Measurements from ENCODE around the gene USP17L27. TPM values are rescaled to one million over a fixed set of nuclear protein-coding genes. Genes with fewer than 3 reads are reported as not detected.
"Not testable (repeated sequence)": the region's sequence is repeated elsewhere in the genome, so short reads cannot be mapped to it uniquely, and the experiment has no call there.

Gene USP17L27, protein sequence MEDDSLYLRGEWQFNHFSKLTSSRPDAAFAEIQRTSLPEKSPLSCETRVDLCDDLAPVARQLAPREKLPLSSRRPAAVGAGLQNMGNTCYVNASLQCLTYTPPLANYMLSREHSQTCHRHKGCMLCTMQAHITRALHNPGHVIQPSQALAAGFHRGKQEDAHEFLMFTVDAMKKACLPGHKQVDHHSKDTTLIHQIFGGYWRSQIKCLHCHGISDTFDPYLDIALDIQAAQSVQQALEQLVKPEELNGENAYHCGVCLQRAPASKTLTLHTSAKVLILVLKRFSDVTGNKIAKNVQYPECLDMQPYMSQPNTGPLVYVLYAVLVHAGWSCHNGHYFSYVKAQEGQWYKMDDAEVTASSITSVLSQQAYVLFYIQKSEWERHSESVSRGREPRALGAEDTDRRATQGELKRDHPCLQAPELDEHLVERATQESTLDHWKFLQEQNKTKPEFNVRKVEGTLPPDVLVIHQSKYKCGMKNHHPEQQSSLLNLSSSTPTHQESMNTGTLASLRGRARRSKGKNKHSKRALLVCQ
- total RNA-seq (not detected), polyA plus RNA-seq (ENCODE audit: insufficient read length in 2 of 2) (not detected)
- long read RNA-seq, donor 1 = 0 reads
- long read RNA-seq, donor 2 = 0 reads
- long read RNA-seq, donor 3 = 0 reads
- long read RNA-seq, donor 4 = 0 reads

DNA sequence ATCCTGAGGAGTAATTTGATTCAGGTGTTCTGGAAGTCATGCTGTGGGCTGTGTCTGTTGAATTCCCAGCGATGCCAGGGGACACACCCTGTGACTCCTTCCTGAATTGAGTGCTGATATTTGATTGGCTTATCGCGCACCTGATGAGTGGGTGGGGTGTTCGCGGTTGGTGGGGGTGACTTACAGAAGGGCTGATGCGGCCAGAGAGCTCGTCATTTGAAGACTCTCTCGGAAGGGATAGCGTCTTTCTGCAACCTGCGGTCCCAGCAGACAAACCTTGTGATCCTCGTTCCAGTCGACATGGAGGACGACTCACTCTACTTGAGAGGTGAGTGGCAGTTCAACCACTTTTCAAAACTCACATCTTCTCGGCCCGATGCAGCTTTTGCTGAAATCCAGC lies at the start of gene USP17L27:
USP17L27 (plus strand) TSS at position 301 of the 400 bp plus-strand sequence; CDS start at position 301, 0 bp downstream.
- H3K4me1 ChIP-seq (ENCODE audit: control insufficient read depth, insufficient read depth, low read length); H3K27me3 ChIP-seq (ENCODE audit: control insufficient read depth, insufficient read depth, low read length); H3K27ac ChIP-seq (ENCODE audit: low read depth, low read length); DNase-seq (ENCODE audit: low read depth in 4 of 6, low spot score in 6 of 6); H3K4me3 ChIP-seq (ENCODE audit: low read depth, low read length); H3K9me3 ChIP-seq (ENCODE audit: control insufficient read depth, insufficient read depth, low read length); H3K36me3 ChIP-seq (ENCODE audit: control insufficient read depth, insufficient read depth, low read length): not testable (repeated sequence)
- no CpG with 5 or more reads among the region's 15 CpGs for WGBS (ENCODE audit: insufficient coverage)

DNA sequence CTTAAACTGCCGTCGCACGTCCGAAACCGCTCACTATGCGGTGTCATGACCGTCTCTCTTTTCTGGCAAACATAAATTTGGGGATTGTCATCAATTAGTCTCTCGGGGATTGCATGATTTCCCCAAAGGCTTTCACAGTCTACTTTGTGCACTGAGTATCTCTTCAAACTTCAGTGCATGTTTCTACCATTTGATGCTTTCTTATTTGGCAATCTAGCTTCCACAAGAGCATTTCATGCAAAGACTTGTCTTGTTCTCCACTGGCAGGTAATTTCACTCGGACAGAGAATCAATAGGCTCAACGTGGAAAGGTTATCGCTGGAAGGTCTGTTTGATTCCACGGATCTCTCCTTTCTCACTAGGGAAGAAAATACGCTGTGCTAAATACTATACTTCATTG lies 19.8 kb upstream of the USP17L27 start:
- H3K27me3 ChIP-seq (ENCODE audit: control insufficient read depth, insufficient read depth, low read length); DNase-seq (ENCODE audit: low read depth in 4 of 6, low spot score in 6 of 6); H3K27ac ChIP-seq (ENCODE audit: low read depth, low read length); H3K9me3 ChIP-seq (ENCODE audit: control insufficient read depth, insufficient read depth, low read length); H3K36me3 ChIP-seq (ENCODE audit: control insufficient read depth, insufficient read depth, low read length); H3K4me1 ChIP-seq (ENCODE audit: control insufficient read depth, insufficient read depth, low read length); H3K4me3 ChIP-seq (ENCODE audit: low read depth, low read length): not testable (repeated sequence)
- no CpG with 5 or more reads among the region's 13 CpGs for WGBS (ENCODE audit: insufficient coverage)

DNA sequence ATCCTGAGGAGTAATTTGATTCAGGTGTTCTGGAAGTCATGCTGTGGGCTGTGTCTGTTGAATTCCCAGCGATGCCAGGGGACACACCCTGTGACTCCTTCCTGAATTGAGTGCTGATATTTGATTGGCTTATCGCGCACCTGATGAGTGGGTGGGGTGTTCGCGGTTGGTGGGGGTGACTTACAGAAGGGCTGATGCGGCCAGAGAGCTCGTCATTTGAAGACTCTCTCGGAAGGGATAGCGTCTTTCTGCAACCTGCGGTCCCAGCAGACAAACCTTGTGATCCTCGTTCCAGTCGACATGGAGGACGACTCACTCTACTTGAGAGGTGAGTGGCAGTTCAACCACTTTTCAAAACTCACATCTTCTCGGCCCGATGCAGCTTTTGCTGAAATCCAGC lies 19.1 kb upstream of the USP17L27 start, which contains the start of gene USP17L24:
USP17L24 (plus strand) TSS at position 301 of the 400 bp plus-strand sequence; CDS start at position 301, 0 bp downstream.
- H3K27ac ChIP-seq (ENCODE audit: low read depth, low read length); DNase-seq (ENCODE audit: low read depth in 4 of 6, low spot score in 6 of 6): not testable (repeated sequence)
- no CpG with 5 or more reads among the region's 15 CpGs for WGBS (ENCODE audit: insufficient coverage)

DNA sequence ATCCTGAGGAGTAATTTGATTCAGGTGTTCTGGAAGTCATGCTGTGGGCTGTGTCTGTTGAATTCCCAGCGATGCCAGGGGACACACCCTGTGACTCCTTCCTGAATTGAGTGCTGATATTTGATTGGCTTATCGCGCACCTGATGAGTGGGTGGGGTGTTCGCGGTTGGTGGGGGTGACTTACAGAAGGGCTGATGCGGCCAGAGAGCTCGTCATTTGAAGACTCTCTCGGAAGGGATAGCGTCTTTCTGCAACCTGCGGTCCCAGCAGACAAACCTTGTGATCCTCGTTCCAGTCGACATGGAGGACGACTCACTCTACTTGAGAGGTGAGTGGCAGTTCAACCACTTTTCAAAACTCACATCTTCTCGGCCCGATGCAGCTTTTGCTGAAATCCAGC lies 14.3 kb upstream of the USP17L27 start, which contains the start of gene USP17L25:
USP17L25 (plus strand) TSS at position 301 of the 400 bp plus-strand sequence; CDS start at position 301, 0 bp downstream.
- not testable (repeated sequence) for H3K9me3 ChIP-seq (ENCODE audit: control insufficient read depth, insufficient read depth, low read length); DNase-seq (ENCODE audit: low read depth in 4 of 6, low spot score in 6 of 6); H3K4me1 ChIP-seq (ENCODE audit: control insufficient read depth, insufficient read depth, low read length); H3K4me3 ChIP-seq (ENCODE audit: low read depth, low read length); H3K27me3 ChIP-seq (ENCODE audit: control insufficient read depth, insufficient read depth, low read length); H3K36me3 ChIP-seq (ENCODE audit: control insufficient read depth, insufficient read depth, low read length); H3K27ac ChIP-seq (ENCODE audit: low read depth, low read length)
- no CpG with 5 or more reads among the region's 15 CpGs for WGBS (ENCODE audit: insufficient coverage)

More for the DNA sequence above, 19.1 kb upstream of the USP17L27 start, which contains the start of gene USP17L24:
- not testable (repeated sequence) for H3K27me3 ChIP-seq (ENCODE audit: control insufficient read depth, insufficient read depth, low read length); H3K36me3 ChIP-seq (ENCODE audit: control insufficient read depth, insufficient read depth, low read length); H3K4me3 ChIP-seq (ENCODE audit: low read depth, low read length); H3K9me3 ChIP-seq (ENCODE audit: control insufficient read depth, insufficient read depth, low read length); H3K4me1 ChIP-seq (ENCODE audit: control insufficient read depth, insufficient read depth, low read length)

DNA sequence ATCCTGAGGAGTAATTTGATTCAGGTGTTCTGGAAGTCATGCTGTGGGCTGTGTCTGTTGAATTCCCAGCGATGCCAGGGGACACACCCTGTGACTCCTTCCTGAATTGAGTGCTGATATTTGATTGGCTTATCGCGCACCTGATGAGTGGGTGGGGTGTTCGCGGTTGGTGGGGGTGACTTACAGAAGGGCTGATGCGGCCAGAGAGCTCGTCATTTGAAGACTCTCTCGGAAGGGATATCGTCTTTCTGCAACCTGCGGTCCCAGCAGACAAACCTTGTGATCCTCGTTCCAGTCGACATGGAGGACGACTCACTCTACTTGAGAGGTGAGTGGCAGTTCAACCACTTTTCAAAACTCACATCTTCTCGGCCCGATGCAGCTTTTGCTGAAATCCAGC lies 9.6 kb upstream of the USP17L27 start, which contains the start of gene USP17L26:
USP17L26 (plus strand) TSS at position 301 of the 400 bp plus-strand sequence; CDS start at position 301, 0 bp downstream.
- DNase-seq (ENCODE audit: low read depth in 4 of 6, low spot score in 6 of 6); H3K27ac ChIP-seq (ENCODE audit: low read depth, low read length); H3K27me3 ChIP-seq (ENCODE audit: control insufficient read depth, insufficient read depth, low read length); H3K4me1 ChIP-seq (ENCODE audit: control insufficient read depth, insufficient read depth, low read length); H3K4me3 ChIP-seq (ENCODE audit: low read depth, low read length); H3K9me3 ChIP-seq (ENCODE audit: control insufficient read depth, insufficient read depth, low read length); H3K36me3 ChIP-seq (ENCODE audit: control insufficient read depth, insufficient read depth, low read length): not testable (repeated sequence)
- no CpG with 5 or more reads among the region's 15 CpGs for WGBS (ENCODE audit: insufficient coverage)

DNA sequence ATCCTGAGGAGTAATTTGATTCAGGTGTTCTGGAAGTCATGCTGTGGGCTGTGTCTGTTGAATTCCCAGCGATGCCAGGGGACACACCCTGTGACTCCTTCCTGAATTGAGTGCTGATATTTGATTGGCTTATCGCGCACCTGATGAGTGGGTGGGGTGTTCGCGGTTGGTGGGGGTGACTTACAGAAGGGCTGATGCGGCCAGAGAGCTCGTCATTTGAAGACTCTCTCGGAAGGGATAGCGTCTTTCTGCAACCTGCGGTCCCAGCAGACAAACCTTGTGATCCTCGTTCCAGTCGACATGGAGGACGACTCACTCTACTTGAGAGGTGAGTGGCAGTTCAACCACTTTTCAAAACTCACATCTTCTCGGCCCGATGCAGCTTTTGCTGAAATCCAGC lies 4.8 kb upstream of the USP17L27 start, which contains the start of gene USP17L5:
USP17L5 (plus strand) TSS at position 301 of the 400 bp plus-strand sequence; CDS start at position 301, 0 bp downstream.
- not testable (repeated sequence) for H3K4me1 ChIP-seq (ENCODE audit: control insufficient read depth, insufficient read depth, low read length); H3K9me3 ChIP-seq (ENCODE audit: control insufficient read depth, insufficient read depth, low read length); H3K4me3 ChIP-seq (ENCODE audit: low read depth, low read length); H3K27me3 ChIP-seq (ENCODE audit: control insufficient read depth, insufficient read depth, low read length); H3K27ac ChIP-seq (ENCODE audit: low read depth, low read length); H3K36me3 ChIP-seq (ENCODE audit: control insufficient read depth, insufficient read depth, low read length); DNase-seq (ENCODE audit: low read depth in 4 of 6, low spot score in 6 of 6)
- WGBS (ENCODE audit: insufficient coverage) = no CpG with 5 or more reads among the region's 15 CpGs

DNA sequence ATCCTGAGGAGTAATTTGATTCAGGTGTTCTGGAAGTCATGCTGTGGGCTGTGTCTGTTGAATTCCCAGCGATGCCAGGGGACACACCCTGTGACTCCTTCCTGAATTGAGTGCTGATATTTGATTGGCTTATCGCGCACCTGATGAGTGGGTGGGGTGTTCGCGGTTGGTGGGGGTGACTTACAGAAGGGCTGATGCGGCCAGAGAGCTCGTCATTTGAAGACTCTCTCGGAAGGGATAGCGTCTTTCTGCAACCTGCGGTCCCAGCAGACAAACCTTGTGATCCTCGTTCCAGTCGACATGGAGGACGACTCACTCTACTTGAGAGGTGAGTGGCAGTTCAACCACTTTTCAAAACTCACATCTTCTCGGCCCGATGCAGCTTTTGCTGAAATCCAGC lies 4.6 kb downstream of the USP17L27 start, which contains the start of gene USP17L28:
USP17L28 (plus strand) TSS at position 301 of the 400 bp plus-strand sequence; CDS start at position 301, 0 bp downstream.
- not testable (repeated sequence) for H3K4me3 ChIP-seq (ENCODE audit: low read depth, low read length); H3K9me3 ChIP-seq (ENCODE audit: control insufficient read depth, insufficient read depth, low read length); H3K4me1 ChIP-seq (ENCODE audit: control insufficient read depth, insufficient read depth, low read length); H3K27me3 ChIP-seq (ENCODE audit: control insufficient read depth, insufficient read depth, low read length); H3K27ac ChIP-seq (ENCODE audit: low read depth, low read length); H3K36me3 ChIP-seq (ENCODE audit: control insufficient read depth, insufficient read depth, low read length); DNase-seq (ENCODE audit: low read depth in 4 of 6, low spot score in 6 of 6)
- no CpG with 5 or more reads among the region's 15 CpGs for WGBS (ENCODE audit: insufficient coverage)

DNA sequence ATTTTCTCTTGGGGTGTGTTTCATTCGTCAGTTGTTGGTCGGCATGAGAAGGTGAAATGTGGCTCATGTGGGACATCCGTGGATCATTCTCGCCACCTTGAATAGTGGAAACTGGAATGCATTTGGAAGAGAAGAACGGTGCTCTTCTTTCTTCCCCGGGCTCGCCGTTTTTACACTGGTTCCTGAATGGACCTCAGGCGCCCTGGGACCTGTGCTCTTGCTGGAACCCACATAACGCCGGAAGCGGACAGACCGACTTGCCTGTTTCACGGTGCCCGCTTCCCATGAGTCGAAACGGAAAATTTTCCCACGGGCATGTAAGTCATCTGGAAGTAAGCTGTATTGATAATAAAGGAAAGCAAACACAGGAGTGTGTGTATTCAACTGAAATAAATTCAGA lies 6.9 kb downstream of the USP17L27 start:
- 94% methylated on average over 8 of the region's 18 CpGs for WGBS (ENCODE audit: insufficient coverage)
- H3K4me3 ChIP-seq (ENCODE audit: low read depth, low read length); H3K4me1 ChIP-seq (ENCODE audit: control insufficient read depth, insufficient read depth, low read length); DNase-seq (ENCODE audit: low read depth in 4 of 6, low spot score in 6 of 6); H3K27ac ChIP-seq (ENCODE audit: low read depth, low read length); H3K36me3 ChIP-seq (ENCODE audit: control insufficient read depth, insufficient read depth, low read length); H3K27me3 ChIP-seq (ENCODE audit: control insufficient read depth, insufficient read depth, low read length); H3K9me3 ChIP-seq (ENCODE audit: control insufficient read depth, insufficient read depth, low read length): not testable (repeated sequence)

DNA sequence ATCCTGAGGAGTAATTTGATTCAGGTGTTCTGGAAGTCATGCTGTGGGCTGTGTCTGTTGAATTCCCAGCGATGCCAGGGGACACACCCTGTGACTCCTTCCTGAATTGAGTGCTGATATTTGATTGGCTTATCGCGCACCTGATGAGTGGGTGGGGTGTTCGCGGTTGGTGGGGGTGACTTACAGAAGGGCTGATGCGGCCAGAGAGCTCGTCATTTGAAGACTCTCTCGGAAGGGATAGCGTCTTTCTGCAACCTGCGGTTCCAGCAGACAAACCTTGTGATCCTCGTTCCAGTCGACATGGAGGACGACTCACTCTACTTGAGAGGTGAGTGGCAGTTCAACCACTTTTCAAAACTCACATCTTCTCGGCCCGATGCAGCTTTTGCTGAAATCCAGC lies 9.4 kb downstream of the USP17L27 start, which contains the start of gene USP17L29:
USP17L29 (plus strand) TSS at position 301 of the 400 bp plus-strand sequence; CDS start at position 301, 0 bp downstream.
- not testable (repeated sequence) for H3K36me3 ChIP-seq (ENCODE audit: control insufficient read depth, insufficient read depth, low read length); H3K4me1 ChIP-seq (ENCODE audit: control insufficient read depth, insufficient read depth, low read length); H3K4me3 ChIP-seq (ENCODE audit: low read depth, low read length); H3K9me3 ChIP-seq (ENCODE audit: control insufficient read depth, insufficient read depth, low read length); H3K27me3 ChIP-seq (ENCODE audit: control insufficient read depth, insufficient read depth, low read length); DNase-seq (ENCODE audit: low read depth in 4 of 6, low spot score in 6 of 6); H3K27ac ChIP-seq (ENCODE audit: low read depth, low read length)
- WGBS (ENCODE audit: insufficient coverage) = no CpG with 5 or more reads among the region's 15 CpGs

Measured in spinal cord (tissue), 10 donors.